H9 (cell line): ENCODE results near the gene QRICH2. TPM values are rescaled to one million over a fixed set of nuclear protein-coding genes. Genes with fewer than 3 reads are reported as not detected.
A peak's percentile ranks its signal among the peaks of the same experiment; 100 is the strongest.

Experiments
- DNase-seq: peaks from one replicate; pipeline ENCODE4 v3.0.0-alpha.2; 2017
- H2AFZ ChIP-seq: one replicate; pipeline ENCODE4 v1.6.1; 2013; ENCODE audit warnings: mild to moderate bottlenecking, low read length, control low read depth, moderate library complexity
- H2AK5ac ChIP-seq: 2 replicates; pipeline ENCODE4 v1.6.1; 2013; ENCODE audit warnings: low read length, control low read depth, mixed read lengths; ENCODE audit not compliant: insufficient read length
- H2BK120ac ChIP-seq: one replicate; pipeline ENCODE4 v1.6.1; 2013; ENCODE audit warnings: low read depth, mild to moderate bottlenecking, low read length, control low read depth, inconsistent platforms; ENCODE audit not compliant: poor library complexity, severe bottlenecking
- H2BK12ac ChIP-seq: 2 replicates; pipeline ENCODE4 v1.6.1; 2013; ENCODE audit warnings: low read length, control low read depth, mixed read lengths, low read depth; ENCODE audit not compliant: insufficient read length
- H2BK15ac ChIP-seq: 2 replicates; pipeline ENCODE4 v1.6.1; 2013; ENCODE audit warnings: low read depth, low read length, control low read depth
- H2BK20ac ChIP-seq: one replicate; pipeline ENCODE4 v1.6.1; 2013; ENCODE audit warnings: low read depth, mild to moderate bottlenecking, low read length, control low read depth, inconsistent platforms; ENCODE audit not compliant: poor library complexity, severe bottlenecking
- H2BK5ac ChIP-seq: 2 replicates; pipeline ENCODE4 v1.6.1; 2013; ENCODE audit warnings: low read length, control low read depth, mixed read lengths; ENCODE audit not compliant: insufficient read length
- H3K14ac ChIP-seq: 2 replicates; pipeline ENCODE4 v1.6.1; 2013; ENCODE audit warnings: low read length, control low read depth; ENCODE audit not compliant: insufficient read depth
- H3K18ac ChIP-seq: 2 replicates; pipeline ENCODE4 v1.6.1; 2013; ENCODE audit warnings: low read depth, mild to moderate bottlenecking, mixed read lengths, low read length, control low read depth; ENCODE audit not compliant: insufficient read length
- H3K23ac ChIP-seq: 2 replicates; pipeline ENCODE4 v1.6.1; 2013; ENCODE audit warnings: low read length, control low read depth, mixed read lengths, low read depth; ENCODE audit not compliant: insufficient read length
- H3K23me2 ChIP-seq: 2 replicates; pipeline ENCODE4 v1.6.1; 2013; ENCODE audit warnings: low read depth, mild to moderate bottlenecking, mixed read lengths, low read length, control low read depth; ENCODE audit not compliant: insufficient read length, poor library complexity, severe bottlenecking
- H3K27ac ChIP-seq: 2 replicates; pipeline ENCODE4 v1.5.1; 2013; ENCODE audit warnings: low read length, control low read depth, mixed read lengths, low read depth; ENCODE audit not compliant: insufficient read length
- H3K27me3 ChIP-seq: 2 replicates; pipeline ENCODE4 v1.6.1; 2013; ENCODE audit warnings: low read length, control low read depth, inconsistent platforms; ENCODE audit not compliant: insufficient read depth
- H3K4ac ChIP-seq: 2 replicates; pipeline ENCODE4 v1.6.1; 2013; ENCODE audit warnings: low read depth, mild to moderate bottlenecking, control low read depth, inconsistent platforms, low read length, moderate library complexity
- H3K4me1 ChIP-seq: 2 replicates; pipeline ENCODE4 v1.6.1; 2013; ENCODE audit warnings: low read length, control low read depth, inconsistent platforms; ENCODE audit not compliant: insufficient read depth
- H3K4me2 ChIP-seq: 2 replicates; pipeline ENCODE4 v1.6.1; 2013; ENCODE audit warnings: low read length, control low read depth, mixed read lengths; ENCODE audit not compliant: insufficient read length, insufficient read depth
- H3K56ac ChIP-seq: 2 replicates; pipeline ENCODE4 v1.6.1; 2013; ENCODE audit warnings: low read depth, mild to moderate bottlenecking, mixed read lengths, low read length, control low read depth; ENCODE audit not compliant: insufficient read length
- H3K79me1 ChIP-seq: 2 replicates; pipeline ENCODE4 v1.6.1; 2013; ENCODE audit warnings: low read depth, mild to moderate bottlenecking, moderate library complexity, low read length, control low read depth, inconsistent platforms; ENCODE audit not compliant: insufficient read depth, poor library complexity, severe bottlenecking
- H3K79me2 ChIP-seq: 2 replicates; pipeline ENCODE4 v1.6.1; 2013; ENCODE audit warnings: low read length, control low read depth, inconsistent platforms; ENCODE audit not compliant: insufficient read depth
- H3K9ac ChIP-seq: 2 replicates; pipeline ENCODE4 v1.6.1; 2013; ENCODE audit warnings: low read length, control low read depth, mixed read lengths; ENCODE audit not compliant: insufficient read length; ENCODE audit errors: extremely low read depth
- H3K9me3 ChIP-seq: one replicate; pipeline ENCODE4 v1.6.1; 2013; ENCODE audit warnings: low read depth, low read length, inconsistent platforms; ENCODE audit not compliant: control insufficient read depth
- H3T11ph ChIP-seq: one replicate; pipeline ENCODE4 v1.6.1; 2013; ENCODE audit warnings: mild to moderate bottlenecking, low read length, control low read depth, inconsistent platforms
- H4K20me1 ChIP-seq: one replicate; pipeline ENCODE4 v1.6.1; 2013; ENCODE audit not compliant: control insufficient read depth, insufficient read length, insufficient read depth
- H4K5ac ChIP-seq: 2 replicates; pipeline ENCODE4 v1.6.1; 2013; ENCODE audit warnings: low read depth, mild to moderate bottlenecking, mixed read lengths, low read length, control low read depth; ENCODE audit not compliant: insufficient read length
- H4K8ac ChIP-seq: replicated peaks from 2 replicates; pipeline ENCODE4 v1.6.1; 2013; ENCODE audit warnings: low read length, control low read depth, mixed read lengths, low read depth; ENCODE audit not compliant: insufficient read length
- H4K91ac ChIP-seq: 2 replicates; pipeline ENCODE4 v1.6.1; 2013; ENCODE audit warnings: low read depth, mild to moderate bottlenecking, moderate library complexity, mixed read lengths, low read length, control low read depth; ENCODE audit not compliant: insufficient read length
- H3K27ac Mint-ChIP-seq, 3 experiments: 2 replicates in 2 of 3; 3 replicates in 1 of 3; pipeline ENCODE4 v1.8.0; 2020 to 2021; ENCODE audit warnings: mixed read lengths in 3 of 3, mild to moderate bottlenecking in 1 of 3, moderate library complexity in 1 of 3
- H3K27me3 Mint-ChIP-seq: 2 replicates; pipeline ENCODE4 v1.8.0; 2021; ENCODE audit warnings: low read depth, mild to moderate bottlenecking, moderate library complexity, mixed read lengths
- H3K36me3 Mint-ChIP-seq, 3 experiments: 2 replicates in 2 of 3; 3 replicates in 1 of 3; pipeline ENCODE4 v1.8.0; 2020 to 2021; ENCODE audit warnings: low read depth in 3 of 3, mixed read lengths in 3 of 3; ENCODE audit not compliant: insufficient read depth in 1 of 3
- H3K4me1 Mint-ChIP-seq, 2 experiments: 2 replicates each; pipeline ENCODE4 v1.8.0; 2020; ENCODE audit warnings: mixed read lengths in 2 of 2
- H3K4me3 Mint-ChIP-seq, 2 experiments: 2 replicates in 1 of 2; 3 replicates in 1 of 2; pipeline ENCODE4 v1.8.0; 2020 to 2021; ENCODE audit warnings: mild to moderate bottlenecking in 2 of 2, mixed read lengths in 2 of 2, moderate library complexity in 1 of 2
- H3K9me3 Mint-ChIP-seq, 2 experiments: 2 replicates in 1 of 2; 3 replicates in 1 of 2; pipeline ENCODE4 v1.8.0; 2020; ENCODE audit warnings: mild to moderate bottlenecking in 2 of 2, mixed read lengths in 2 of 2, moderate library complexity in 1 of 2
- CTCF ChIP-seq: fragments of 200-600 bp; sonication (generic); conservative IDR thresholded peaks from 3 replicates; pipeline ENCODE4 v1.8.0; 2021; ENCODE audit warnings: antibody characterized with exemption, mild to moderate bottlenecking
- WGBS: extraction: QIAGEN DNeasy Blood & Tissue Kit; methylation state at CpG from one replicate; pipeline ENCODE4 v1.1.7; 2013; ENCODE audit warnings: missing lambda C conversion rate, low lambda C conversion rate, mixed read lengths; ENCODE audit not compliant: insufficient read length; ENCODE audit errors: extremely low coverage; 5-methylcytosine and 5-hydroxymethylcytosine counted together
- total RNA-seq: library from RNA; stranded (reverse); gene quantifications from 2 replicates; pipeline ENCODE4 v1.2.1, GENCODE V29; 2021

Gene QRICH2
- total RNA-seq, 1 experiment from 2014 or later = 3.2 TPM

GRCh38 chr17:76270770-76271668, 37.1 kb downstream of the QRICH2 start:
- Histone ChIP-seq H3T11ph (no peak overlapping the region), H3K56ac (no peak overlapping the region), H3K27ac (no peak overlapping the region), H3K4ac (no peak overlapping the region), H4K8ac (no peak overlapping the region), H2AK5ac (no peak overlapping the region), H3K23me2 (peaks cover 4% of the 10 kb centered on the region), H2AFZ (no peak overlapping the region), H3K4me2 (no peak overlapping the region), H3K23ac (no peak overlapping the region), H4K20me1 (no peaks in the 10 kb centered on the region), H4K5ac (no peak overlapping the region), H2BK12ac (no peak overlapping the region), H2BK20ac (no peak overlapping the region), H2BK5ac (no peak overlapping the region), H3K18ac (no peak overlapping the region), H2BK120ac (no peak overlapping the region), H4K91ac (peak overlapping the region; percentile 88), H3K27me3 (no peaks in the 10 kb centered on the region), H3K79me2 (peaks cover 2% of the 10 kb centered on the region; the same call in 1 of the 2 replicates), H3K9ac (no peak overlapping the region), H2BK15ac (no peak overlapping the region), H3K9me3 (no peaks in the 10 kb centered on the region), H3K14ac (no peak overlapping the region), H3K79me1 (peaks cover 7% of the 10 kb centered on the region), H3K4me1 (peaks cover 5% of the 10 kb centered on the region)
- no peak for TF ChIP-seq CTCF
- Mint-ChIP-seq H3K36me3 (peaks cover 2 to 15% (median 10%) of the 10 kb centered on the region in 3 experiments; a peak in 6 of 7 replicates), H3K27ac (peak overlapping the region in 1 of 3 experiments; percentile 55; a peak in 1 of 7 replicates), H3K4me1 (peaks cover 31 to 50% of the 10 kb centered on the region in 2 experiments), H3K9me3 (no peaks in the 10 kb centered on the region), H3K27me3 (peaks cover 1% of the 10 kb centered on the region; the same call in 1 of the 2 replicates), H3K4me3 (no peak overlapping the region)
- no peak for DNase-seq
- WGBS = no CpG with 5 or more reads among the region's 14 CpGs
